ENCODE measurements around the gene ADISSP.

ADISSP gene

DNA sequence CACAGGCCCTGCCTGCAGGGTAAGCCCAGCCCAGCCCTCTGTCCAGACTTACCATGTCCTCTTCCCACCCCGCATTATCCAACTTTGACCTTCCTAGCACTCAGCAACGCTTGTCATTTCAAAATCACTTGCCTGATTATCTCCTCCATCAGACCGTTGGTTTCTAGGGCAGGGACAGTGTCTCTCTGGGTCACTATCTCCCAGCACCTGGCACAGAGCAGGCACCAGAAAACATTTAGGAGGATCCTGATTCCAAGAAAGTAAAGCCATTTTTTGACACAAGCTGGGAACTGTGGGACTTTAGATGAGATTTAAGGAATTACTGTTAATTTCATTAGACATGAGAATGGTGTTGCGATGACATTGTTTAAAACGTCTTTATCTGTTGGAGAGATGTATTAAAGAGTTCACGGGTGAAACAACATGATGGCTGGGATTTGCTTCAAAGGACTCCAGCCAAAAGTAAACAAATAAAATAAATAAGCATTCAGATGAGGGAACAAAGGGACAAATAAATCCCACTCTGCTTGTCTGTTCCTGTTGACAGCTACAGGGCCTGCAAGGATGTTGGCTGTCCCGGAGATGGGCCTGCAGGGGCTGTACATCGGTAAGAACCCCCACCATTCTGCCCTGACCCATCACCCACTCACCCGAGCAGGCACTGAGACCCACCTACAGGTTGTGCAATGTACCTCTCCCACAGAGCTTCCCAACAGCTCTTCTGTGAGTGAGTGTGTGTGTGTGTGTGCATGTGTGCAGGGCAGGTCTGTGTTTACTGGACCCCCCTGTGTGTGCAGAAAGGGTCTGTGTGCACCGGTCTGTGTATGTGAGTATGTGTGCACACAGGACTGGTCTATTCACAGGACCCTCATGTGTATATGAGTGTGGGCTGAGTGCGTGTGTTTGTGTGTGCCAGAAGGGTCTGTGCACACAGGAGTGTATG lies 29.2 kb downstream of the ADISSP start:
- DNase-seq (ENCODE audit: low spot score) = no peak

DNA sequence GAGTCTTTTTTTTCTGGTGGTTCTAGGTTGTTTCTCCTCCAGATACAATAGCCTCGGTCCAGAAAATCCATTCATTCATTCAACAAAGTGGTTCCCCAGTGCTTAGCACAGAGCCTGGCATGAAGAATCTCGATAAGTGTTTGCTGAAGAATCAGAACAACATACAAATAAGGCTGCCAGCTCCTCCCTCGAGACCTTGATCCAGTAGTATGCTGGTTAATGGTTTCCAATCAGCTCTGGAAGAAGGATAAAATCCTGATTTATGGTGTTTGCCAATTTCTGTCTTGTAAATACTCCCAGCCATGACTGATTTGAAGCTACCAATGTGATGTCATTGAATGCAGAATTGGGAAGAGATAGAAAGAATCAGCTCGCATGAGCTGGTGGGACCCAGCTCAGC lies 31.8 kb downstream of the ADISSP start:
- no peak for DNase-seq (ENCODE audit: low spot score)

DNA sequence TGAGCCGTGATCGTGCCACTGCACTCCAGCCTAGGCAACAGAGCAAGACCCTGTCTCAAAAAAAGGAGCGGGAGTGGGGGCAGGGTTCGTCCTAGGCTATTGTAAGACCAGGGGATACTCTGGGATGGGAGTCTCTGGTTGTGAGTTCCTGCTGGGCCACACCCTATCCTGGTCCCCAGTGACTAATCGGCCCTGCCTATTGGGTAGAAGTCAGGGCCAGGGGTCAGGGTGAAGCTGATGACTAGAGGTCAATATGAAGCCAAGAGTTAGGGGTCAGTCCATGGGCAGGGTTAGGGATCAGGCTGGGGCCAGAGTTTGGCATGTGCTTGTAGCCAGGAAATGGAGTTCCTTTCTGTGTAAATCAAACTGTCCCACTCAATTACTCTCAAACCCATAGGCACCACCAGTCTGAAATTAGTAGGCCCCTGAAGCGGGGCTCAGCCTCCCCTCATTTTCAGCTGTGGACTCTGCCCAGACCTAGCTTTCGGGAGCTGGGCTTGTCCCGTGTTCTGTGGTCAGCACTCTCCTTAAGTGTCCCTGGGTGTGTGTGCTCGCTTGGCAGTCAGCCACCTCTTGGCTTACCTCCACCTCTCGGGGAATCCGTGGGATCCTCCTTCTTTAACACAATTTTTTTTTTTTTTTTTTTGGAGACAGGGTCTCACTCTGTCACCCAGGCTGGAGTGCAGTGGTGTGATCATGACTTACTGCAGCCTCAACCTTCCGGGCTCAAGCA lies 33.3 kb downstream of the ADISSP start:
- no peak for DNase-seq (ENCODE audit: low spot score)

DNA sequence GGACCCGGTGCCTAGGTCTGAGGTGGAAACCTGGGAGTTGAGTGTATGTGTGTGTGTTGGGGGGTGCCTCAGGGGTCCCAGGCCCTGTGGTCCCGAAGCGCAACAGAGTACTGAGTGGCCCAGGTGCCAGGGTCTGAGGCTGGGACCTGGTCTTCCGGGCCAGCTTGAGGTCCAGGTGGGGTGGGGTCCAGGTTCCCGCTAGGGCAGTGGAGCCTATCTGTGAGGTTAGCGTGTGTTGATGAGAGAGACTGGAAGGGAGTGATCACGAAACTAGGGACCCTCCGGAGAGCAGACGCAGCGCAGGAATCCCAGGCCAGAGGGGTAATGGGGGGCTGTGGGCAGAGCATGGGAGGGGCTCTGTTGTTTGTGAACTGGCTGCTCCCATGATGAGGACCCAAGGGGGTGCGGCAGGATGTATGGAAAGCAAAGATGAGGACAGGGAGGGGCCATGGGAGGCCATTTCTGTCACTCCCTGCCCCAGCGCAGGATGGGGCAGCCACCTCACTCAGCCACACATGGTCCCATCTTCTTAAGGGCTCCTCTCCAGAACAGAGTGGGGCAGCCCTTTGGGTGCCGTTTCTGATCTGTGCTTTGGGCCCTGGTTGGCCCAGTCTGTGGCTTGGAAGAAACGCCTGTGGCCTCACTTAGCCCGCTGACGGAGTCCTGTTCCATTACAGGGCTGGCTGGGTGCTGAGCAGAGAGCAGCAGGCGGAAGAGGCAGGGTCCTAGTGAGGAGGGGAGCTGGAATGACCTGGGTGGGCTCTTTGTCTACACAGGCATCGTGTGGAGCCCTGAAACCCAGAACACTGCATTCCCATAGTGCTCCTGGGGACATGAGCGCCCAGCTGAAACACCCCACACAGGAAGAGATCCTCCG lies 34.2 kb downstream of the ADISSP start:
- DNase-seq (ENCODE audit: low spot score) = no peak

DNA sequence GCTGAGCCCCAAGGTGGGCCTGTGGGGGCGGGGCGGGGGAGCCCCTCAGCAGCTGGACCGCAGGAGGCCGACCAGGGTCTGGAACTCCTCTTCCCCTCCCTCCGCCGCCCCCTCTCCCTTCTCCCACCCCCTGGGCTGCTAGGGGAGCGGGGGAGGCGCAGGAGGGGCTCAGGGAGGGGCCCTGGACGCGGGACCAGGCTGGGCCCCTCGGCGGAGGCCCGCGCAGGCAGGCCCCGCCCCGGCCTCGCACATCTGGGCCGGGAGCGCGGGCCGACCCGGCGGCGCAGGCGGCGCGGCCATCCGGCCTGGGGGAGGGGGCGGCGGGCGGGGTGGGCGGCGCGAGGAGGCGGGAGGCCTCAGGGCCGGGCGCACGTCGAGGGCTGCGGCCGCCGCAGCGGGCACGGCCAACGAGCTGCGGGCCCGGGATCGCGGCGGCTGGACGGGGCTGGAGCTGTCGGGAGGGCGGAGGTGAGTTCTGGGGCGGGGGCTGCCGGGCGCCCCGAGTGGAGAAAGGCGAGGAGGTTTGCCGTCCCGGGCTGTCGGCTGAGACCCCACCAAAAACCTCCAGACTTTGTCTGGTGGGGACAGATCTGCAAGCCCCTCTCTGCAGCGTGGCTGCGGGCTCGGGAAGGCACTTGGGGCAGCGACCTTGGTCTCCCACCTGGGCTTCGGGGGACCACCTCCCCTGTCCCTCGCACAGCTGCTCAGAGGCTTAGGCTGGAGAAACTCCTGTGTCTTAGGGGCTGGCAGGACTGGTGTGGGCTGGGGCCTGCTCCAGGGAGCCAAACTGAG lies 35.0 kb downstream of the ADISSP start, which contains the start of gene HSPA12B:
Gene HSPA12B, plus strand, starts transcription at position 359 of the 792 bp plus-strand sequence. CDS start 5,990 bp downstream, outside the sequence.
- DNase-seq (ENCODE audit: low spot score) = no peak

DNA sequence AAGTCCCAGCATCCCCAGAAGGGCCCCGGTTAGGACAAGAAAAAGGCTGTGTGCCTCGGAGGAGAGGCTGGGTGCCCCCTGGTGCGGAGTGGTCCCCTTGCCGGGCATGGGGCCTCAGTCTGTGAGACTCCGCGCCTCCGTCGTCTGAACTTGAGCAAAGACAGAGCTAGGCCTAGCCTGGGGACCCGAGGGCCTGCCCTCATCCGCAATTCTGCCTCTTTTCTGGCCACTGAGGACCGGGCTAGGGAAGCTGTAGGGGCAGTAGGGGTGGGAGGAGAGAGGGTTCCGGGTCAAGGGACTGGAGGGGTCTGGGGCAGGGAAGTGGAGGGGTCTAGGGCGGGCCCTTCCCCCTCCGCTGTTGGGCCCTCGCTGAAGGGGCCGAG lies 35.6 kb downstream of the ADISSP start:
- DNase-seq (ENCODE audit: low spot score) = no peak

DNA sequence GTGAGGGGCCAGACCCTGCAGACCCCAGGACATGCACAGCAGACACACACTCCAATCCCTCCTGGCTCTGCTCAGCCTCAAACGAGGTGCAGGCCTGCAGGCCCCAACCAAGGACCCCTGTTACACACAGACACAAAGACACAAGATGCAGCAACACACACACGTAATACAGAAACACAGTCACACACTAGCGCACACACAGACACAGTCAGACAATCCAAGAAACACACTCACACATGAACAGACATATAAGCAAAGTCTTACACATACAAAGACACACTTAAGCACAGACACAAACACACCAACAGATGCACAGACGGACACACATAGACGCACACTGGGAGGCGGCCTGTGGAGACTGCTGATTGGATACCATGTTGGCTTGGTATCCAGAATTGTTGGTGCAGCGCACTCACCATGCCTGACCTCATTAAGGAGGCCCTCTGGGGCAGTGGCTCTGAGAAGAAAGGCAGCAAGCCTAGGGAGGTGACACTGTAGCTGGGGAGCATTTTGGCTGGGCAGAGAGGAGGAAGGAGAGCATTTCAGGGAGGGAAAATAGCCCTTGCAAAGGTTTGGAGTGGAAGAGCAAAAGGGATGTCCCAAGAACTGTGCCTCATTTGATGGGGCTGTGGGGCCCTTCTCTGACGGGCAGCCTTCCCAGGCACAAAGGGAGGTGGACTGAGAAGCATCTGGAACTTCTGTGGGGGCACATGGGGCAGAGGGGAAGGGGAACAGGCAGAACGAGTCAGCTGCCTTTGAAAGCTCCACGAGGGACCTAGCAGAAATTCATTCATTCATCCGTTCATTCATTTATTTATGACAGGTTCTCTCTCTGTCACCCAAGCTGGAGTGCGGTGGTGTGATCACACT lies 36.5 kb downstream of the ADISSP start:
- DNase-seq (ENCODE audit: low spot score) = no peak

- DNase-seq (ENCODE audit: low spot score) = no peak
These were observed 37.6 kb downstream of the ADISSP start for GRCh38 chr20:3729811-3730540.

DNA sequence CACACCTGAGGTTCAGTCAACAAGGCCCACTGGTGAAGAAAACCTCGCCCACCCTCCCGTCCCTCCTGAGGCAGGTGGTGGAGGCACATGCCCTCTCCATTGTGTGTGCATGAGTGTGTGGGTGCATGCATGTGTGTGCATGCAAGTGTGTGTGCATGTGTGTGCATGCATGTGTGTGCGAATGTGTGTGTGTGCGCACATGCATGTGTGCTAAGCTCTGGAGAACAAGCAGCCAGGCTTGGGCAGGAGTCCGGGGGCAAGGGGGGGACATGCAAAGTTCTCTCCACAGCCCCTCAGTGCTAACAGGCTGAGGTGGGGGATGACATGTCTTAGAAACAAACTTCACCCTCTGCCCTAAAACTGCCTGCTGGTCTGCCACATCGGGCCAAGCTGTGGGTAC lies 38.2 kb downstream of the ADISSP start:
- DNase-seq (ENCODE audit: low spot score) = no peak

- no peak for DNase-seq (ENCODE audit: low spot score)
These were observed 38.7 kb downstream of the ADISSP start for GRCh38 chr20:3728876-3729275.

DNA sequence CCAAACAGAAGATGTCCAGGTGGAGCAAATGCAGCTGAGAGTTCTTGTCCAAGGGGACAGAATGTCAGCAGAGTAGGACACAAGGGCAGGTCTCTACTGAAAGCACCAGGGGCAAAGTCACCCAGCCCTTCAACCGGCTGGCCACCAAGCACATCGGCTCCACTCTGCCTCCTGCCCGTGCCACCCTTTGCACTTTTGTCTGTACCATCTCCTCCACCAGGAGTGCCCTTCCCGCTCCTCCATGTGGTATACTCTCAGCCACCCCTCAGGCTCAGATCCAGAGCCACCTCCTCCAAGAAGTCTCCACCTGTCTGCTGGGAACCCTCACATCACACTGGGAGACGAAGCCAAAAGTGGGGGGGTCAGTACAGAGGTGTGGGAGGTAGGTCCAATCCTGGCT lies 39.2 kb downstream of the ADISSP start:
- DNase-seq (ENCODE audit: low spot score) = no peak

DNA sequence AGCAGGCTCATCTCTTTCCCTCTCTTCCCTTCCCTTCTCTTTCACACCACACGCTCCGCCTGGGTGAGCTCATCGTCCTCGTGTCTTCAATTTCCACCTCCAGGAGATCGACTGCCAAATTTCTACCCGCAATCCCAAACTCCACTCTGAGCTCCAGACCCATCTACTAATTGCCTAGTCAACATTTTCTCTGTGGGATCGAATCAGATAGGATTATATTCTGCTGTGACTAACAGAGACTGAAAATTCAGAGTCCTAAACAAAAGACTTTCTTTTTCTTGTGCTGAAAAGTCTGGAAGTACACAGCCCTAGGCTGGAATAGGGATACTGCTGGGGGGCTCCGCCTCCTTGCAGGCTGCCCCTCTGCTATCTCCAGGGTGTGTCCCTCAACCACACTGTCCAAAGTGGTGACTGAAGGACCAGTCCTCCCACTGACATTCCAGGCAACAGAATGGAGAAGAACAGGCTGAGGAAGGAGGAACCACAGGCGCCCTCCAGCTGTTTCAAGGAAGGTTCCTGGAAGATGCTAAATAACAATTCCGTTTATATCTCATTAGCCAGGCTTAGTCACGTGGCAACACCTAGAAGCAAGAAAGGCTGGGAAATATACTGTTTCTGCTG lies 40.0 kb downstream of the ADISSP start:
- no peak for DNase-seq (ENCODE audit: low spot score)

- no peak for DNase-seq (ENCODE audit: low spot score)
These were observed 43.2 kb downstream of the ADISSP start for GRCh38 chr20:3724356-3724755.

- no peak for DNase-seq (ENCODE audit: low spot score)
These were observed 44.3 kb downstream of the ADISSP start for GRCh38 chr20:3723284-3723683.

DNA sequence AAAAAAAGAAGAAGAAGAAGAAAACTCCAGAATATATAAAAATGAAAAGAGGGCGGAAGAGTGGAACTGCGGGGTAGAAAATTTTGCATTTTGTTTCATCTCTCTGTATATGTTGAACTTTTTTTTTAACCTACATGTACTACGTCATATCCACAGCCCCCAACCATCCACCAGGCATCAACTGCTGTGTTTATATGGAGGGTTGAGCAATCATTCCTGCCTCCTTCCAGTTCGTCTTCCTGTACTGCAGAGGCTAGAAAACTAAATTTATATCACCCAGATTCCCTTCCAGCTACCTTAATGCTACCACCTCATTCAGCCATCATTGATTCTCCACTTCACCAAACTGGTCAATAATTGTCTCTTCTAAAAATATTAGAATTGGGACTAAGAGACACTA lies 45.6 kb downstream of the ADISSP start:
- DNase-seq (ENCODE audit: low spot score) = no peak

DNA sequence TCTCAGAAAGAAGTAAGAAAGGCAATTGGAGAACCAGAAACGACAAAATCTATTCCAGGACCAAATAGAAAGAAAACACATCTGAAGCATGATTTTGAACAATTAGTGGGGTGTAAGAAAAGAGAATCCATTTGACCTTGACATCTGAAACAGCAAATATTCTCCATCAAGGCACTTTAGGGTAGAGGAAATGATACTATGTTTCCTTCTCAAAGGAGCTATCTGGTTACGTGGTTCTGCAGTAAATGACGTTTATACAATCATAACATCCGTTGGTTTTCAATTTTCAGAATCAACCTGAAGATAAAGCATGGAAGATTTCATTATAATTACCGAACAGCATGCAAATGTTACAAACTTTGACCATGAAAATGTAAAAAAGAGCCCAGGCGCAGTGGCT lies 46.9 kb downstream of the ADISSP start:
- DNase-seq (ENCODE audit: low spot score) = no peak

DNA sequence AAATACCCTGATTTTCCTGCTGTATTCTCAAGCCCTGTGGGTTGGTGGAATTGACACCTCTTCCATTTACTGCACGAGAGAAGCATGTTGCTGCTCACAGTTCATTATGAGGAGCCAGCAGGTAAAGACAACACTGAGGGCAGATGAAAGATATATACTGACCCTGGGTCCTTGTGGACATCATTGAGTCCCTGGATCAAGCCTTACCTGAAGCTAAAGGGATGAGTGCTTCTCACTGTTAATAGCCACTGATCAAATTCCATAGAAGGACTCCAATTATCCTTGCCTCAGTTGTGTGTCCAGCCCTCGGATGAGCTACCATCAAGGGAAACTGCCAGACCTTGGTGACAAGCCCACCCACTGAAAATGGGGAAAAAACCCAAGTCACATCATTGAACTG lies 47.5 kb downstream of the ADISSP start:
- no peak for DNase-seq (ENCODE audit: low spot score)

GRCh38 chr20:3719046-3719445 lies 48.5 kb downstream of the ADISSP start:
- no peak for DNase-seq (ENCODE audit: low spot score)

DNA sequence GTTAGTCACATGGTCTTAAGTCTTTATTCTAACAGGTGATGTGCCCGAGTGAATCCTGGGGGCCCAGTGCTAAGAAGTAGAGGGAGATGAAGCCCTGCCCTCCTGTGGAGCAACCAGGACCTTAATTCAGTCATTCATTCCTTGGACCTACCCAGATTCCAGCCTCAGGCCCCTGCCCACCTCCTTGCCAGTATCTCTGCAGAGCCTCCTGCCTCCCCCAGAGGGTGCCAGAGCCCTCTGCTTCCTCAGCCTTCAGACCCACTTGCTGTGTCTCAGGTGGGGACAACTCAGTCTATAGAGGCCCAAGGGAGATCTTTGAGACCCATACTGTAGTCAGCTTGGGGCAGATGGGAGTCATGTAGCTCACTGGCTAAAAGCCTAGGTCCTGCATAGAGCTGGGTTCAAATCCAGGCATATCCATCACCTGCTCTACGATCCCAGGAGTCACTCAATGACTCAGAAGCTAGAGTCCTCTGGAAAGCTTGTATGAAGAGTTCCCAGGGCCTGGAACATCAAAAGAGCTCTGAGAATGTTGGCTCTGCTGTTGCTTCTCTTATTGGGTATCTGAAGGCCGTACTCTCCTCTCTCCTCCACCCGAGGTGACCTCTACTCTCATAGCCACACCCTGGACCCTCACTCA lies 51.2 kb downstream of the ADISSP start:
- DNase-seq (ENCODE audit: low spot score) = peak; percentile 14
